Subcutaneous adipose tissue (tissue), 4 donors: ENCODE data around the gene THRA. TPM values are rescaled to one million over a fixed set of nuclear protein-coding genes. Genes with fewer than 3 reads are reported as not detected.

Source experiments
- small RNA-seq: library from RNA; depleted of rRNA; stranded (forward); fragments of <200 nt; gene quantifications from one replicate; pipeline ENCODE3, GENCODE V24; 2016
- total RNA-seq, 4 donors: library from RNA; depleted of rRNA; stranded (reverse); fragments of >200 nt; gene quantifications; one replicate each; pipeline ENCODE4 v1.1.0, GENCODE V29; 2016

Gene THRA
- total RNA-seq, 4 donors from 2014 or later = 35.7 to 81.2 (median 47.1) TPM

Small RNA genes lying within 50 kb of the gene (small RNA-seq; reads per million reads assigned to genes)
- gene SNORD124 = 1,503 reads per million, percentile 99 among the genes with 10 or more reads in this experiment

Other genes with a start within 250 kb of the THRA start
- 1 to 10 TPM in 3 of 4 donors, under 1 TPM in 1; 0.98 to 1.9 (median 1.4) TPM for gene IKZF3, start 198.7 kb upstream of the THRA start, total RNA-seq
- gene ZPBP2, start 194.8 kb upstream of the THRA start, total RNA-seq = not detected
- gene GSDMB, start 144.3 kb upstream of the THRA start, total RNA-seq = 10 to 100 TPM; 15.2 to 80.4 (median 24.3) TPM
- gene ORMDL3, start 135.4 kb upstream of the THRA start, total RNA-seq = 100 to 1,000 TPM; 145 to 419 (median 200) TPM
- gene LRRC3C, start 135.2 kb upstream of the THRA start, total RNA-seq = not detected
- gene GSDMA, start 100.0 kb upstream of the THRA start, total RNA-seq = 1 to 10 TPM in 3 of 4 donors, not detected in 1; 1.3 to 9.0 (median 7.1) TPM
- 10 to 100 TPM; 52.2 to 86.8 (median 68.2) TPM for gene PSMD3, start 82.2 kb upstream of the THRA start, total RNA-seq
- gene CSF3, start 47.5 kb upstream of the THRA start, total RNA-seq = not detected
- gene MED24, start 8.6 kb upstream of the THRA start, total RNA-seq = 10 to 100 TPM; 47.6 to 75.5 (median 63.0) TPM
- 10 to 100 TPM in 2 of 4 donors, 1 to 10 TPM in 2; 4.2 to 16.0 (median 12.7) TPM for gene NR1D1, start 37.6 kb downstream of the THRA start, total RNA-seq
- 10 to 100 TPM; 42.0 to 87.6 (median 61.7) TPM for gene MSL1, start 59.0 kb downstream of the THRA start, total RNA-seq
- gene CASC3, start 77.6 kb downstream of the THRA start, total RNA-seq = 10 to 100 TPM; 37.4 to 81.4 (median 71.8) TPM
- gene RAPGEFL1, start 114.5 kb downstream of the THRA start, total RNA-seq = 1 to 10 TPM; 2.4 to 7.3 (median 5.2) TPM
- 10 to 100 TPM in 1 of 4 donors, 1 to 10 TPM in 3; 8.1 to 10.2 (median 9.7) TPM for gene WIPF2, start 156.3 kb downstream of the THRA start, total RNA-seq
- 1 to 10 TPM in 1 of 4 donors, under 1 TPM in 3; 0.16 to 2.2 (median 0.30) TPM for gene CDC6, start 224.9 kb downstream of the THRA start, total RNA-seq
- 10 to 100 TPM; 13.9 to 21.5 (median 17.9) TPM for gene RARA, start 246.2 kb downstream of the THRA start, total RNA-seq